ENCODE results near the gene MEIOSIN.
A peak's percentile ranks its signal among the peaks of the same experiment; 100 is the strongest.

The MEIOSIN gene

GRCh38 chr19:45693106-45693788 lies 40.0 kb upstream of the MEIOSIN start (continued):
- TF ChIP-seq ZNF76 (tag by site-specific recombination; IDR thresholded peaks at IDR 0.05; ENCODE audit: borderline replicate concordance, low read depth): peak; percentile 69
- TF ChIP-seq ZNF791 (tag by site-specific recombination; IDR thresholded peaks at IDR 0.05): no peak
- peak; percentile 63; the same call in 1 of the 2 replicates for TF ChIP-seq ZFP69B (tag by site-specific recombination; IDR thresholded peaks at IDR 0.05)
- no peak for TF ChIP-seq ZNF121 (tag by site-specific recombination; IDR thresholded peaks at IDR 0.05)
- no peak for TF ChIP-seq ZNF654 (tag by site-specific recombination; IDR thresholded peaks at IDR 0.05; ENCODE audit: low read depth)
- TF ChIP-seq KLF9 (tag by site-specific recombination; IDR thresholded peaks at IDR 0.05; ENCODE audit: low read depth): no peak
- no peak for TF ChIP-seq ZNF416 (tag by site-specific recombination; IDR thresholded peaks at IDR 0.05)
- no peak for TF ChIP-seq ZIC2 (tag by site-specific recombination; IDR thresholded peaks at IDR 0.05)
- TF ChIP-seq CTCF (tag by site-specific recombination; IDR thresholded peaks at IDR 0.05): peak; percentile 80
- peak; percentile 66; the same call in 1 of the 2 replicates for TF ChIP-seq ZNF660 (tag by site-specific recombination; IDR thresholded peaks at IDR 0.05)
- no peak for TF ChIP-seq ZNF48 (tag by site-specific recombination; IDR thresholded peaks at IDR 0.05)
- TF ChIP-seq PATZ1 (tag by site-specific recombination; IDR thresholded peaks at IDR 0.05): peak; percentile 29; the same call in 1 of the 2 replicates
- TF ChIP-seq, protein P1, sequence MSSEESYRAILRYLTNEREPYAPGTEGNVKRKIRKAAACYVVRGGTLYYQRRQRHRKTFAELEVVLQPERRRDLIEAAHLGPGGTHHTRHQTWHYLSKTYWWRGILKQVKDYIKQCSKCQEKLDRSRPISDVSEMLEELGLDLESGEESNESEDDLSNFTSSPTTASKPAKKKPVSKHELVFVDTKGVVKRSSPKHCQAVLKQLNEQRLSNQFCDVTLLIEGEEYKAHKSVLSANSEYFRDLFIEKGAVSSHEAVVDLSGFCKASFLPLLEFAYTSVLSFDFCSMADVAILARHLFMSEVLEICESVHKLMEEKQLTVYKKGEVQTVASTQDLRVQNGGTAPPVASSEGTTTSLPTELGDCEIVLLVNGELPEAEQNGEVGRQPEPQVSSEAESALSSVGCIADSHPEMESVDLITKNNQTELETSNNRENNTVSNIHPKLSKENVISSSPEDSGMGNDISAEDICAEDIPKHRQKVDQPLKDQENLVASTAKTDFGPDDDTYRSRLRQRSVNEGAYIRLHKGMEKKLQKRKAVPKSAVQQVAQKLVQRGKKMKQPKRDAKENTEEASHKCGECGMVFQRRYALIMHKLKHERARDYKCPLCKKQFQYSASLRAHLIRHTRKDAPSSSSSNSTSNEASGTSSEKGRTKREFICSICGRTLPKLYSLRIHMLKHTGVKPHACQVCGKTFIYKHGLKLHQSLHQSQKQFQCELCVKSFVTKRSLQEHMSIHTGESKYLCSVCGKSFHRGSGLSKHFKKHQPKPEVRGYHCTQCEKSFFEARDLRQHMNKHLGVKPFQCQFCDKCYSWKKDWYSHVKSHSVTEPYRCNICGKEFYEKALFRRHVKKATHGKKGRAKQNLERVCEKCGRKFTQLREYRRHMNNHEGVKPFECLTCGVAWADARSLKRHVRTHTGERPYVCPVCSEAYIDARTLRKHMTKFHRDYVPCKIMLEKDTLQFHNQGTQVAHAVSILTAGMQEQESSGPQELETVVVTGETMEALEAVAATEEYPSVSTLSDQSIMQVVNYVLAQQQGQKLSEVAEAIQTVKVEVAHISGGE (tag by site-specific recombination; conservative IDR thresholded peaks at IDR 0.05; ENCODE audit: low read depth): 0 out of 2 replicates have a peak, but pooled peaks have one; percentile 35
- no peak for TF ChIP-seq SP3 (tag by site-specific recombination; IDR thresholded peaks at IDR 0.05)
- TF ChIP-seq ZEB2 (tag by site-specific recombination; IDR thresholded peaks at IDR 0.05): 0 out of 2 replicates have a peak, but pooled peaks have one; percentile 39
- no peak for TF ChIP-seq ZBTB1 (tag by site-specific recombination; IDR thresholded peaks at IDR 0.05)
- TF ChIP-seq ZNF266 (tag by site-specific recombination; IDR thresholded peaks at IDR 0.05; ENCODE audit: low read depth): no peak
- TF ChIP-seq ZNF777 (tag by site-specific recombination; IDR thresholded peaks at IDR 0.05; ENCODE audit: borderline replicate concordance): no peak
- TF ChIP-seq ZNF133 (tag by site-specific recombination; IDR thresholded peaks at IDR 0.05): no peak
- TF ChIP-seq HOXC10 (CRISPR knock-in tag; IDR thresholded peaks at IDR 0.05): no peak
- TF ChIP-seq, protein P2, sequence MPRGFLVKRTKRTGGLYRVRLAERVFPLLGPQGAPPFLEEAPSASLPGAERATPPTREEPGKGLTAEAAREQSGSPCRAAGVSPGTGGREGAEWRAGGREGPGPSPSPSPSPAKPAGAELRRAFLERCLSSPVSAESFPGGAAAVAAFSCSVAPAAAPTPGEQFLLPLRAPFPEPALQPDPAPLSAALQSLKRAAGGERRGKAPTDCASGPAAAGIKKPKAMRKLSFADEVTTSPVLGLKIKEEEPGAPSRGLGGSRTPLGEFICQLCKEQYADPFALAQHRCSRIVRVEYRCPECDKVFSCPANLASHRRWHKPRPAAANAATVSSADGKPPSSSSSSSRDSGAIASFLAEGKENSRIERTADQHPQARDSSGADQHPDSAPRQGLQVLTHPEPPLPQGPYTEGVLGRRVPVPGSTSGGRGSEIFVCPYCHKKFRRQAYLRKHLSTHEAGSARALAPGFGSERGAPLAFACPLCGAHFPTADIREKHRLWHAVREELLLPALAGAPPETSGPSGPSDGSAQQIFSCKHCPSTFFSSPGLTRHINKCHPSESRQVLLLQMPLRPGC (tag by site-specific recombination; IDR thresholded peaks at IDR 0.05): no peak
- TF ChIP-seq ZNF658 (tag by site-specific recombination; IDR thresholded peaks at IDR 0.05): no peak
- TF ChIP-seq ZNF302 (tag by site-specific recombination; IDR thresholded peaks at IDR 0.05; ENCODE audit: low read depth): no peak
- no peak for TF ChIP-seq ZNF175 (tag by site-specific recombination; IDR thresholded peaks at IDR 0.05)
- TF ChIP-seq, protein P3, sequence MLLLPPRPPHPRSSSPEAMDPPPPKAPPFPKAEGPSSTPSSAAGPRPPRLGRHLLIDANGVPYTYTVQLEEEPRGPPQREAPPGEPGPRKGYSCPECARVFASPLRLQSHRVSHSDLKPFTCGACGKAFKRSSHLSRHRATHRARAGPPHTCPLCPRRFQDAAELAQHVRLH (tag by site-specific recombination; IDR thresholded peaks at IDR 0.05): no peak
- no peak for TF ChIP-seq ZNF26 (tag by site-specific recombination; IDR thresholded peaks at IDR 0.05)
- TF ChIP-seq ZNF555 (tag by site-specific recombination; conservative IDR thresholded peaks at IDR 0.05): no peak
- TF ChIP-seq GLIS1 (tag by site-specific recombination; IDR thresholded peaks at IDR 0.05): peak; percentile 39; the same call in 1 of the 2 replicates
- TF ChIP-seq ZNF341 (tag by site-specific recombination; IDR thresholded peaks at IDR 0.05; ENCODE audit: low read depth): peak; percentile 91
